ENCODE measurements around the gene CNDP2.

CNDP2 gene

DNA sequence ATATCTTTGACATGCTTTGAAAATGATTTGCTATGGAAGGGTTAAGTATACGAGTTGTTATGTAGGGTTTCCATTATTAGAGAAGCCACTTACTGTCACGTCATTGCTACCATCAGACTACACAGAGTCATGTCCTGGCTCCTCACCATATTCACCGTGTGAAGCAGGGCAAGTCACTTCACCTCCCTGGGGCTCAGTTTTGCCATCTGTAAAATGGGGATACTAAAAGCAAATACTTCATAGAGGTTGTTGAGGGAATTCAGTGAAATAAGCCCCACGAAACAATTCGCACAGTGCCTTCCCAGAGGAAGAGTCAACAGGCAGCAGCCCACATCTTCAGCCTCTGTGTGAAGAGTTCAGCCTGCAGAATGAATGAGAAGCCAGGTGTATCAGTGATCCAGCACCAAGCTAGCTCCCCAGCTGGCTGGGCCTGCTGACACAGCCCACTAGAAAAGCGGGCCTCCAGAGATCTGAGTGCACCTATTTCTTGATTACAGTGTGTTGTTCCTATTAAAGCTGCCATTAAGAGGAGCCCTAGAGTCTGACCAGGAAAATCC lies 42.4 kb upstream of the CNDP2 start:
- TF ChIP-seq CTCF (IDR thresholded peaks at IDR 0.05; ENCODE audit: low read depth, low read length, poor library complexity, severe bottlenecking) (no peak), EZH2phosphoT487 (IDR thresholded peaks at IDR 0.05; ENCODE audit: borderline replicate concordance, low read length) (no peak)
- no peaks in the 10 kb centered on the region for H3K4me1 ChIP-seq (ENCODE audit: control insufficient read depth, low read length)
- no peaks in the 10 kb centered on the region for H3K79me2 ChIP-seq (ENCODE audit: control insufficient read depth, low read length)

DNA sequence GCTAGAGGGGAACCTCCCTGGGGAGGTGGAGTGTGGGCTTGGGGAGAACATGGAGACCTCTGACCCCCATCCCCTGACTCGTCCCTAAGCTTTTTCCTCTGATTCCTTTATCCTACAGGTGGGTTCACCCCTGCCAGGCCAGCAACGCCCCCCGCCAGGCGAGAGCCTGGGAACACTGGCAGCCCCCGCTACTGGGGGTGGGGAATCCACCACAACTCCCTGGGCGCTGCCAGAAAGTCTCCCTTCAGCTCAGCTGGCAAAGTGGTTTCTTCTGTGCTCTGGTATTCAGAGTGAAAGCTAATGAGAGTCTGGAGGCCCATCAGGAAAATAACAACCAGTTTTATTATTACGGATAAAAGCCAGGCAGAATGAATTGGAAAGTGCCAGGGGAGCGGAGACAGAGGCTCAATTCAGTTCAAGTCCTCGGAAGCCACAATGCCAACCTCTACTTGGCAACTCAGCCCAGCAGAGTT lies 41.8 kb upstream of the CNDP2 start:
- no peak overlapping the region for H3K27ac ChIP-seq (ENCODE audit: low read depth, low read length)
- H3K4me2 ChIP-seq (ENCODE audit: low read length): no peak overlapping the region
- no peaks in the 10 kb centered on the region for H3K4me1 ChIP-seq (ENCODE audit: control insufficient read depth, low read length)
- no peaks in the 10 kb centered on the region for H3K9me2 ChIP-seq (replicated peaks; ENCODE audit: control insufficient read depth, low read length)
- H4K20me1 ChIP-seq (ENCODE audit: control insufficient read depth, insufficient read depth, low read depth, low read length): no peaks in the 10 kb centered on the region
- no peaks in the 10 kb centered on the region for H3K9me3 ChIP-seq (ENCODE audit: control insufficient read depth, insufficient read depth, low read length)
- peaks cover 16% of the 10 kb centered on the region; the same call in 1 of the 2 replicates for H3K27me3 ChIP-seq (ENCODE audit: control insufficient read depth, low read length)
- no peaks in the 10 kb centered on the region for H3F3A ChIP-seq (ENCODE audit: control insufficient read depth, insufficient read depth)
- H3K4me3 ChIP-seq (ENCODE audit: low read length): no peak overlapping the region
- H3K36me3 ChIP-seq (ENCODE audit: control insufficient read depth, low read length): no peaks in the 10 kb centered on the region
- no peaks in the 10 kb centered on the region for H3K79me2 ChIP-seq (ENCODE audit: control insufficient read depth, low read length)
- TF ChIP-seq CTCF (IDR thresholded peaks at IDR 0.05; ENCODE audit: low read depth, low read length, poor library complexity, severe bottlenecking) (no peak), EZH2phosphoT487 (IDR thresholded peaks at IDR 0.05; ENCODE audit: borderline replicate concordance, low read length) (no peak)

More for the DNA sequence above, 42.4 kb upstream of the CNDP2 start:
- peaks cover 13% of the 10 kb centered on the region; the same call in 1 of the 2 replicates for H3K27me3 ChIP-seq (ENCODE audit: control insufficient read depth, low read length)
- H3K36me3 ChIP-seq (ENCODE audit: control insufficient read depth, low read length): no peaks in the 10 kb centered on the region
- no peaks in the 10 kb centered on the region for H3K9me3 ChIP-seq (ENCODE audit: control insufficient read depth, insufficient read depth, low read length)
- no peak overlapping the region for H3K4me2 ChIP-seq (ENCODE audit: low read length)
- H3K9me2 ChIP-seq (replicated peaks; ENCODE audit: control insufficient read depth, low read length): no peaks in the 10 kb centered on the region
- no peak overlapping the region for H3K27ac ChIP-seq (ENCODE audit: low read depth, low read length)
- no peaks in the 10 kb centered on the region for H3F3A ChIP-seq (ENCODE audit: control insufficient read depth, insufficient read depth)
- no peak overlapping the region for H3K4me3 ChIP-seq (ENCODE audit: low read length)
- H4K20me1 ChIP-seq (ENCODE audit: control insufficient read depth, insufficient read depth, low read depth, low read length): no peaks in the 10 kb centered on the region

- TF ChIP-seq CTCF (IDR thresholded peaks at IDR 0.05; ENCODE audit: low read depth, low read length, poor library complexity, severe bottlenecking) (no peak), EZH2phosphoT487 (IDR thresholded peaks at IDR 0.05; ENCODE audit: borderline replicate concordance, low read length) (no peak)
- H3K27ac ChIP-seq (ENCODE audit: low read depth, low read length): no peak overlapping the region
- H3K4me2 ChIP-seq (ENCODE audit: low read length): no peak overlapping the region
- H3K4me1 ChIP-seq (ENCODE audit: control insufficient read depth, low read length): no peaks in the 10 kb centered on the region
- no peaks in the 10 kb centered on the region for H3K79me2 ChIP-seq (ENCODE audit: control insufficient read depth, low read length)
- H3K36me3 ChIP-seq (ENCODE audit: control insufficient read depth, low read length): no peaks in the 10 kb centered on the region
- no peaks in the 10 kb centered on the region for H3K9me2 ChIP-seq (replicated peaks; ENCODE audit: control insufficient read depth, low read length)
- H3K9me3 ChIP-seq (ENCODE audit: control insufficient read depth, insufficient read depth, low read length): no peaks in the 10 kb centered on the region
- H4K20me1 ChIP-seq (ENCODE audit: control insufficient read depth, insufficient read depth, low read depth, low read length): no peaks in the 10 kb centered on the region
- H3F3A ChIP-seq (ENCODE audit: control insufficient read depth, insufficient read depth): no peaks in the 10 kb centered on the region
- H3K4me3 ChIP-seq (ENCODE audit: low read length): no peak overlapping the region
- H3K27me3 ChIP-seq (ENCODE audit: control insufficient read depth, low read length): peaks cover 18% of the 10 kb centered on the region; the same call in 1 of the 2 replicates
Observed at GRCh38 chr18:74455386-74455785, 40.8 kb upstream of the CNDP2 start.

Data from DOHH2 (cell line).